GM21825 (cell line): ENCODE results near the gene FAF1.
A peak's percentile ranks its signal among the peaks of the same experiment; 100 is the strongest.
"Not testable (repeated sequence)": the region's sequence is repeated elsewhere in the genome, so short reads cannot be mapped to it uniquely, and the experiment has no call there.

Experiments used
- ATAC-seq: cut with Tn5 transposase; IDR thresholded peaks from one replicate; pipeline ENCODE4 v1.9.1; 2021; ENCODE audit warnings: mild to moderate bottlenecking, moderate library complexity; ENCODE audit not compliant: unreplicated experiment

Gene FAF1

GRCh38 chr1:50796272-50796671 is 163.8 kb downstream of the FAF1 start:
- ATAC-seq: no peak

DNA sequence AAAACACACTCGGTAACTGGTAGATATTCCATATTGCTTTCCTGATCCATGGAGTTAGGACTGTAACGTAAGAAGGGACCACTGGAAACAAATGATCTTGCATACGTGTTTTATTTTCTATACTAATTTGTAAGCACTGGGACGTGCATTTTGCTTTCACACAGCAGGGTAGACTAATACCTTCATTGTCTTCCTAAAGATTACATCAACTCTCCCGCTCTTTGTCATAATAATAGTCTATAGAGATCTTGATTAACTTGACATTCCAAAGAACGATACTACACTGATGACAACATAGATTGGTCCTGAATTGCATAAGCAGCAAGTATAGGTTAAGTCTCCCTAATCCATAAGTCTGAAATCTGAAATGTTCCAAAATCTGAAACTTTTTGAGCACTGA is 166.5 kb downstream of the FAF1 start:
- ATAC-seq: no peak

DNA sequence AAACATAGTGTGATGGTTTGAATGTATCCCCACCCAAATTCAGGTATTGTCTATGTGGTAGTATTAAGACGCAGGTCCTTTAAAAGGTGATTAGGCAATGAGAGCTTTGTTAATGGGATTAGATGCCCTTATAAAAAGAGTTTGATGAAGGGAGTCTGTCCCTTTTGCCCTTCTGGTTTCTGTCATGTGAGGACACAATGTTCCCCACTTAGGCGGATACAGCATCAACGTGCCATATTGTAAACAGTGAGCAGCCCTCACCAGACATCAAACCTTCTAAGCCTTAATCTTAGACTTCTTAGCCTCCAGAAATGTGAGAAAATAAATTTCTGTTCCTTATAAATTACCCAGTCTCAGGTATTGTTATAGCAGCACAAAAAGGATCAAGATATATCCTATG is 172.8 kb downstream of the FAF1 start:
- no peak for ATAC-seq

GRCh38 chr1:50783286-50783685 is 176.8 kb downstream of the FAF1 start:
- no peak for ATAC-seq

DNA sequence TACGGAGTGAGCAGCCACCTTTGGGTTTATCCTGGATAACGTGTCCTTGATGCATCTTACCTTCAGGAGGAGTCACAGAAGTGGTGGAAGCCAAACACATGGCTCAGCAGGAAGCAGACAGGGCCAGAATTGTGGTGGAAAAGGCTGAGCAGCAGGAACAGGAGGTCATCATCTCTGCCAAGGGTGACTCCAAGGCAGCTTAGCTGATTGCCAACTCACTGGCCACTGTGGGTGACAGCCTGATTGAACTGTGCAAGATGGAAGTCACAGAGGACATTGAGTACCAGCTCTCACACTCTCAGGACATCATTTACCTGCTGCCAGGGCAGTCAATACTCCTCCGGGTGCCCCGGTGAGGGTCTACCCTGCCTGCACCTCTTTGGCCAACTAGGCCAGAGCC is 179.3 kb downstream of the FAF1 start:
- ATAC-seq: no peak

GRCh38 chr1:50779801-50780200 is 180.3 kb downstream of the FAF1 start:
- no peak for ATAC-seq

GRCh38 chr1:50775740-50776139 is 184.3 kb downstream of the FAF1 start:
- no peak for ATAC-seq

DNA sequence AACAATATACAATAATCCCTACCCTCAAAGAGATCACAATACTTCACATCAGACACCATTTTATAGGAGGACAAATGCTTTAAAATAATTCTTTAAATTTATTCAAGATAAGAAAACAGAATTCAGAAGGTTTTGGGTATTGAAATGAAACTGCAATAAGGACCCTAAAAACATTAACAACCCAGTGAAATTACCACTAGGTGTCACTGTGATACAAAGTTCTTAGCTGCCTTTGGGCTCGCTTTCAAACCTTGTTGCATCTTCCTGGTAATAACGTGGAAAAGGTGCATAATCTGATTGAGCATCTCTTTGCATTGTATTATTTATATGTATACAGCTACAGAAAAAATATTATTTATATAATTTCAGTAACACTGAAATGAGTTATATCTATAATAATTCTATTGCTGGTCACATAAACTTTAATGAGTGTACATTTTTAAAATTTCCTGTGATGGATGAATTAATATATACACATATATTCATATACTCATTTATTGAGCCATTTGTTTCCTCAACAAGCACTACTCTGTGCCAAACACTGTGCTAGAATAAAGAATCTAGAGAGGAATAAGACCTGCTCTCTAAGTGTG is 185.2 kb downstream of the FAF1 start:
- ATAC-seq: no peak

DNA sequence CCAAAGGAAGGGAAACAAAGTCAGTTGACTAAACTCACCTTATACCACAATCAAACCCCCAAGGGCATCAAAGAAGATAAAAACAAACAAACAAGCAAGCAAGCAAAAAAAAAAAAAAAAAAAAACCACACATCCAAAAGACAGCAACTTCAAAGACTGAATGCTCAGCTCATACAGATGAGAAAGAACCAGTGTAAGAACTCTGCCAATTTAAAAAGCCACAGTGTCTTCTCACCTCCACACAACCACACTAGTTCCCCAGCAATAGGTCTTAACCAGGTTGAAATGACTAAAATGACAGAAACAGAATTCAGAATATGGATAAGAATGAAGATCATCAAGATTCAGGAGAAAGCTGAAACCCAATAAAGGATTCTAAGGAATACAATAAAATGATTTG is 193.4 kb downstream of the FAF1 start:
- ATAC-seq: no peak

- ATAC-seq: not testable (repeated sequence)
Measured at GRCh38 chr1:50756543-50756942, 203.5 kb downstream of the FAF1 start.

DNA sequence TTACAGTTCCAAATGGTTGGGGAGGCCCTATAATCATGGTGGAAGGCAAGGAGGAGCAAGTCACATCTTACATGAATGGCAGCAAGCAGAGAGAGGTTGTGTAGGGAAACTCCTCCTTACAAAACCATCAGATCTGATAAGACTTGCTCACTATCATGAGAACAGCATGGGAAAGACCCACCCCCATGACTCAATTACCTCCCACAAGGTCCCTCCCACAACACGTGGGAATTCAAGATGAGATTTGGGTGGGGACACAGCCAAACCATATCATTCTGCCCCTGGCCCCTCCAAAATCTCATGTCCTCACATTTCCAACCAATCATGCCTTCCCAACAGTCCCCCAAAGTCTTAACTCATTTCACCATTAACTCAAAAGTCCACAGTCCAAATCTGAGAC is 205.3 kb downstream of the FAF1 start:
- not testable (repeated sequence) for ATAC-seq

GRCh38 chr1:50750021-50750619 is 209.9 kb downstream of the FAF1 start:
- ATAC-seq: no peak

DNA sequence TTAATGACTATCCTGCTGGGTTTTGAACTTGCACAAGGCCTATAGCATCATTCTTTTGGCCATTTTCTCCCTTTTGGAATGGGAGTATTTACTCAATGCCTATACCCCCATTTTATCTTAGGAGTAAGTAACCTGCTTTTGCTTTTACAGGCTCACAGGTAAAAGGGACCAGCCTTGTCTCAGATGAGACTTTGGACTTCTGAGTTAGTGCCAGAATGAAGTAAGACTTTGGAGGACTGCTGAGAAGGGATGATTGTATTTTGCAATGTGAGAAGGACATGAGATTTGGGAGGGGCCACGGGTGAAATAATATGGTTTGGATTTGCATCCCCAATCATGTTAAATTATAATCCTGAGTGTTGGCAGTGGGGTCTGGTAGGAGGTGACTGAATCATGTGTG is 212.7 kb downstream of the FAF1 start:
- no peak for ATAC-seq

DNA sequence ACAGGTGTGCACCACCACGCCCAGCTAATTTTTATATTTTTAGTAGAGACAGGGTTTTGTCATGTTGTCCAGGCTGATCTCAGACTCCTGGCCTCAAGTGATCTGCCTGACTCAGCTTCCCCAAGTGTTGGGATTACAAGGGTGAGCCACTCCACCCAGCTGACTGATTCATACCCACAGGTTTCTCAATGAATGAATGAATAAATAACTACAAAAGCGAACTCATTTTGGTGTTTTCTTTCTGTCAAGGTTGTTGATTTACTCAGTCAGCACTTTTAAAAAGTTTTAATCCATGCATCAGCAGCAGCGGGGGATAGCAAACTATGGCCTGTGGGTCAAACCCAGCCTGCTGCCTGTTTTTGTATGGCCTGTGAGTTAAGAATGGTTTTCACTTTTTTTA is 217.5 kb downstream of the FAF1 start:
- ATAC-seq: no peak

DNA sequence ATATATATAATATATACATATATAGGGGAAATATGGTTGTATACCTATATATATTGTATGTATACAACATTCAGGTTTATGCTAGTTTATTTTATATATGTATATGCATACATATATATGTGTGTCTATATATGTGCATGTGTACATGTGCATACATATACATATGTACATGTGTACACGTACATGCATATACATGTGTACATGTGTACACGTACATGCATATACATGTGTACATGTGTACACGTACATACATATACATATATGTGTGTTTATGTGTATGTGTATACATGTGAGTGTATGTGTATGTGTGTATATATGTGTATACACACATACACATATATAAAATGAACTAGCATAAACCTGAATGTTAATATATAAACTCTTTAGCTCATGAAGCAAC is 220.9 kb downstream of the FAF1 start:
- ATAC-seq: no peak

GRCh38 chr1:50735443-50735842 is 224.6 kb downstream of the FAF1 start:
- ATAC-seq: no peak

GRCh38 chr1:50727578-50727977 is 232.5 kb downstream of the FAF1 start:
- not testable (repeated sequence) for ATAC-seq

- peak; percentile 74 for ATAC-seq
Measured at GRCh38 chr1:50724626-50725286, 235.3 kb downstream of the FAF1 start.

DNA sequence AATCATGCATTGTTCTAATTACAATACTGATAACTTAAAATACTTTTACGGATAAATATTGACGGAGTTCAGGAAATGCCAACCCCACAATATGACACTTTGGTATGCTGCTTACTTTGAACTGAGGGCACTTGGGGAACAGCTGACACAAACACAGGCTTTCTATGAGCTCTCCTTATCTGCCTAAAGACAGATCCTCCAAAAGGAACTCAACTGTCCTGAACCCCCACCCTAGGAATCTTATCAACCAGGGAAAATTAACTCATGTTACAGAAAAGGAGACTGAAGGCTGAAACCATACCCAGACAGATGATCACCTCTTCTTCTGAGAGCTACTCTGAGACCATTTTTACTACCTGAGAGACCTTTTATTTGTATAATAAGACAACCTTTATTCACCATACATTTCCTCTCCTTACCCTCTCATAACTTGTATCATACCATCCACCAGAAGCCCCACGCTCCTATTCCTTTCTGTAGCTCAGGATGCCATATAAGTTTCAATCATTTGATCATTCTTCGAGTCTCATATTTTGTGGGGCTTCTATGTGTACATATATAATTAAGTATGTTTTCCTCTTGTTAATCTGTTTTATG is 239.5 kb downstream of the FAF1 start:
- ATAC-seq: no peak

- no peak for ATAC-seq
Measured at GRCh38 chr1:50719126-50719525, 240.9 kb downstream of the FAF1 start.

DNA sequence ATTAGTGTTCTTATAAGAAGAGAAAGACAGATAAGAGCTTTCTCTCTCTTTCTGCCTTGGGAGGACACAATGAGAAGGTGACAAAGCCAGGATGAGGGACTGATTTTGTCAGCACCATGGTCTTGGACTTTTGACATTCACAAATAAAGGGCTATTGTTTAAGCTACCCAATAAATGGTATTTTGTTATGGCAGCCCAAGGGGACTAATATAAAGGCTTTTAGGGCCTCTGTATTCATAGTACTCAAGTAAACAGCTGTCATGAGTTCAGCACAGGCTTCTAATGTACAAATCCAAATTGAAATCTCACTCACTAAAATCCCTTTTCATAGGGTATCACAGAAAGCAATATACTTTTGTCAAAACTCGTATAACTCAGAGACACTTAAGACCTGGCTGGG is 242.7 kb downstream of the FAF1 start:
- no peak for ATAC-seq

DNA sequence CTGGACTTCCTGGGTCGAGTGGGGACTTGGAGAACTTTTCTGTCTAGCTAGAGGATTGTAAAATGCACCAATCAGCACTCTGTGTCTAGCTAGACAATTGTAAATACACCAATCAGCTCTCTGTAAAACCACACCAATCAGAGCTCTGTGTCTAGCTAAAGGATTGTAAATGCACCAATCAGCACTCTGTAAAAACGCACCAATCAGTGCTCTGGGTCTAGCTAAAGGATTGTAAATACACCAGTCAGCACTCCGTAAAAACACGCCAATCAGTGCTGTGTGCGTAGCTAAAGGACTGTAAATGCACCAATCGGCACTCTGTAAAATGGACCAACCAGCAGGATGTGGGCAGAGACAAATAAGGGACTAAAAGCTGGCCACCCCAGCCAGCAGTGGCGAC is 243.6 kb downstream of the FAF1 start:
- not testable (repeated sequence) for ATAC-seq
